Measurements from ENCODE around the gene XPNPEP3.

DNA sequence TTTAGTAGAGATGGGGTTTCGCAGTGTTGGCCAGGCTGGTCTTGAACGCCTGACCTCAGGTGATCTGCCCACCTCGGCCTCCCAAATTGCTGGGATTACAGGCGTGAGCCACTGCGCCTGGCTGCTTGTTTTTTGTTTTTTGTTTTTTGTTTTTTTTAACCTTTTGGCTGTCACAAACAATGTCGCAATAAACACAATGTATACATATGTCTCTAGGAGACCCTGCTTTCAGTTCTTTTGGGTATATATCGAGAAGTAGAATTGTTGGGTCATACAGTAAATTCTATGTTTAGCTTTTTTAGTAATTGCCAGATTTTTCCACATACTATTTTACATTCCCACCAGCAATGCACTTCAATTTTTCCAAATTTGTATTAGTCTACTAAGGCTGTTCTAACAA lies 122.2 kb downstream of the XPNPEP3 start:
- TF ChIP-seq, protein P1, sequence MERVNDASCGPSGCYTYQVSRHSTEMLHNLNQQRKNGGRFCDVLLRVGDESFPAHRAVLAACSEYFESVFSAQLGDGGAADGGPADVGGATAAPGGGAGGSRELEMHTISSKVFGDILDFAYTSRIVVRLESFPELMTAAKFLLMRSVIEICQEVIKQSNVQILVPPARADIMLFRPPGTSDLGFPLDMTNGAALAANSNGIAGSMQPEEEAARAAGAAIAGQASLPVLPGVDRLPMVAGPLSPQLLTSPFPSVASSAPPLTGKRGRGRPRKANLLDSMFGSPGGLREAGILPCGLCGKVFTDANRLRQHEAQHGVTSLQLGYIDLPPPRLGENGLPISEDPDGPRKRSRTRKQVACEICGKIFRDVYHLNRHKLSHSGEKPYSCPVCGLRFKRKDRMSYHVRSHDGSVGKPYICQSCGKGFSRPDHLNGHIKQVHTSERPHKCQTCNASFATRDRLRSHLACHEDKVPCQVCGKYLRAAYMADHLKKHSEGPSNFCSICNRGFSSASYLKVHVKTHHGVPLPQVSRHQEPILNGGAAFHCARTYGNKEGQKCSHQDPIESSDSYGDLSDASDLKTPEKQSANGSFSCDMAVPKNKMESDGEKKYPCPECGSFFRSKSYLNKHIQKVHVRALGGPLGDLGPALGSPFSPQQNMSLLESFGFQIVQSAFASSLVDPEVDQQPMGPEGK (CRISPR knock-in tag; IDR thresholded peaks at IDR 0.05; ENCODE audit: borderline replicate concordance), result no peak
- TF ChIP-seq, protein P2, sequence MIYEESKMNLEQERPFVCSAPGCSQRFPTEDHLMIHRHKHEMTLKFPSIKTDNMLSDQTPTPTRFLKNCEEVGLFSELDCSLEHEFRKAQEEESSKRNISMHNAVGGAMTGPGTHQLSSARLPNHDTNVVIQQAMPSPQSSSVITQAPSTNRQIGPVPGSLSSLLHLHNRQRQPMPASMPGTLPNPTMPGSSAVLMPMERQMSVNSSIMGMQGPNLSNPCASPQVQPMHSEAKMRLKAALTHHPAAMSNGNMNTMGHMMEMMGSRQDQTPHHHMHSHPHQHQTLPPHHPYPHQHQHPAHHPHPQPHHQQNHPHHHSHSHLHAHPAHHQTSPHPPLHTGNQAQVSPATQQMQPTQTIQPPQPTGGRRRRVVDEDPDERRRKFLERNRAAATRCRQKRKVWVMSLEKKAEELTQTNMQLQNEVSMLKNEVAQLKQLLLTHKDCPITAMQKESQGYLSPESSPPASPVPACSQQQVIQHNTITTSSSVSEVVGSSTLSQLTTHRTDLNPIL (CRISPR knock-in tag; IDR thresholded peaks at IDR 0.05; ENCODE audit: low read depth), result no peak
- TF ChIP-seq BACH2 (CRISPR knock-in tag; IDR thresholded peaks at IDR 0.05; ENCODE audit: borderline replicate concordance) (no peak), ISL1 (CRISPR knock-in tag; IDR thresholded peaks at IDR 0.05) (no peak), ZFP30 (CRISPR knock-in tag; IDR thresholded peaks at IDR 0.05) (no peak), ZNF70 (CRISPR knock-in tag; IDR thresholded peaks at IDR 0.05) (no peak), ARNTL (CRISPR knock-in tag; IDR thresholded peaks at IDR 0.05; ENCODE audit: borderline replicate concordance, low read depth) (no peak), CSDC2 (CRISPR knock-in tag; IDR thresholded peaks at IDR 0.05) (no peak), PPARA (CRISPR knock-in tag; IDR thresholded peaks at IDR 0.05; ENCODE audit: borderline replicate concordance) (no peak), ZNF565 (CRISPR knock-in tag; conservative IDR thresholded peaks at IDR 0.05; ENCODE audit: low read depth) (no peak), RARB (CRISPR knock-in tag; IDR thresholded peaks at IDR 0.05) (no peak)
- TF ChIP-seq, protein P3, sequence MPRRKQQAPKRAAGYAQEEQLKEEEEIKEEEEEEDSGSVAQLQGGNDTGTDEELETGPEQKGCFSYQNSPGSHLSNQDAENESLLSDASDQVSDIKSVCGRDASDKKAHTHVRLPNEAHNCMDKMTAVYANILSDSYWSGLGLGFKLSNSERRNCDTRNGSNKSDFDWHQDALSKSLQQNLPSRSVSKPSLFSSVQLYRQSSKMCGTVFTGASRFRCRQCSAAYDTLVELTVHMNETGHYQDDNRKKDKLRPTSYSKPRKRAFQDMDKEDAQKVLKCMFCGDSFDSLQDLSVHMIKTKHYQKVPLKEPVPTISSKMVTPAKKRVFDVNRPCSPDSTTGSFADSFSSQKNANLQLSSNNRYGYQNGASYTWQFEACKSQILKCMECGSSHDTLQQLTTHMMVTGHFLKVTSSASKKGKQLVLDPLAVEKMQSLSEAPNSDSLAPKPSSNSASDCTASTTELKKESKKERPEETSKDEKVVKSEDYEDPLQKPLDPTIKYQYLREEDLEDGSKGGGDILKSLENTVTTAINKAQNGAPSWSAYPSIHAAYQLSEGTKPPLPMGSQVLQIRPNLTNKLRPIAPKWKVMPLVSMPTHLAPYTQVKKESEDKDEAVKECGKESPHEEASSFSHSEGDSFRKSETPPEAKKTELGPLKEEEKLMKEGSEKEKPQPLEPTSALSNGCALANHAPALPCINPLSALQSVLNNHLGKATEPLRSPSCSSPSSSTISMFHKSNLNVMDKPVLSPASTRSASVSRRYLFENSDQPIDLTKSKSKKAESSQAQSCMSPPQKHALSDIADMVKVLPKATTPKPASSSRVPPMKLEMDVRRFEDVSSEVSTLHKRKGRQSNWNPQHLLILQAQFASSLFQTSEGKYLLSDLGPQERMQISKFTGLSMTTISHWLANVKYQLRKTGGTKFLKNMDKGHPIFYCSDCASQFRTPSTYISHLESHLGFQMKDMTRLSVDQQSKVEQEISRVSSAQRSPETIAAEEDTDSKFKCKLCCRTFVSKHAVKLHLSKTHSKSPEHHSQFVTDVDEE (CRISPR knock-in tag; IDR thresholded peaks at IDR 0.05), result no peak
